ENCODE results near the gene NBEA. TPM values are rescaled to one million over a fixed set of nuclear protein-coding genes. Genes with fewer than 3 reads are reported as not detected.
"Not testable (repeated sequence)": the region's sequence is repeated elsewhere in the genome, so short reads cannot be mapped to it uniquely, and the experiment has no call there.

Gene NBEA
- total RNA-seq, 1 donor from 2014 or later: 16.3 TPM

- no peak for DNase-seq (ENCODE audit: low spot score)
- no peak for ATAC-seq
- intact Hi-C loops (cut with DNase I): no loop called here
These were observed 1.6 kb downstream of the NBEA start for GRCh38 chr13:34943436-34944273.

GRCh38 chr13:34944274-34944634, 2.2 kb downstream of the NBEA start:
- intact Hi-C loops (cut with DNase I): no loop called here
- ATAC-seq (no peak), DNase-seq (ENCODE audit: low spot score) (no peak)

- intact Hi-C loops (cut with DNase I): no loop called here
- ATAC-seq (no peak), DNase-seq (ENCODE audit: low spot score) (no peak)
These were observed 2.7 kb downstream of the NBEA start for GRCh38 chr13:34944751-34945150.

GRCh38 chr13:34951528-34951927, 9.5 kb downstream of the NBEA start:
- DNase-seq (ENCODE audit: low spot score) (no peak), ATAC-seq (no peak)
- intact Hi-C loops (cut with DNase I): no loop called here

- DNase-seq (ENCODE audit: low spot score) (no peak), ATAC-seq (no peak)
- intact Hi-C loops (cut with DNase I): no loop called here
These were observed 17.4 kb downstream of the NBEA start for GRCh38 chr13:34959489-34959888.

GRCh38 chr13:34964558-34964957, 22.5 kb downstream of the NBEA start:
- ATAC-seq: no peak
- intact Hi-C loops (cut with DNase I): no loop called here
- no peak for DNase-seq (ENCODE audit: low spot score)

- intact Hi-C loops (cut with DNase I): no loop called here
- DNase-seq (ENCODE audit: low spot score): no peak
- ATAC-seq: no peak
These were observed 25.9 kb downstream of the NBEA start for GRCh38 chr13:34967851-34968562.

- intact Hi-C loops (cut with DNase I); ATAC-seq; DNase-seq (ENCODE audit: low spot score): not testable (repeated sequence)
These were observed 27.5 kb downstream of the NBEA start for GRCh38 chr13:34969539-34969938.

GRCh38 chr13:34970961-34971360, 28.9 kb downstream of the NBEA start:
- intact Hi-C loops (cut with DNase I): no loop called here
- DNase-seq (ENCODE audit: low spot score) (no peak), ATAC-seq (no peak)

- ATAC-seq (no peak), DNase-seq (ENCODE audit: low spot score) (no peak)
- intact Hi-C loops (cut with DNase I): no loop called here
These were observed 29.4 kb downstream of the NBEA start for GRCh38 chr13:34971473-34971872.

- ATAC-seq; DNase-seq (ENCODE audit: low spot score); intact Hi-C loops (cut with DNase I): not testable (repeated sequence)
These were observed 43.1 kb downstream of the NBEA start for GRCh38 chr13:34985199-34985598.

- ATAC-seq (no peak), DNase-seq (ENCODE audit: low spot score) (no peak)
- intact Hi-C loops (cut with DNase I): no loop called here
These were observed 46.3 kb downstream of the NBEA start for GRCh38 chr13:34988330-34988791.

GRCh38 chr13:34990399-34991214, 48.5 kb downstream of the NBEA start:
- intact Hi-C loops (cut with DNase I): no loop called here
- ATAC-seq: no peak
- no peak for DNase-seq (ENCODE audit: low spot score)

- no peak for DNase-seq (ENCODE audit: low spot score)
- intact Hi-C loops (cut with DNase I): no loop called here
These were observed 51.4 kb downstream of the NBEA start for GRCh38 chr13:34993470-34993869.

GRCh38 chr13:35003734-35004133, 61.7 kb downstream of the NBEA start:
- ATAC-seq; DNase-seq (ENCODE audit: low spot score); intact Hi-C loops (cut with DNase I): not testable (repeated sequence)

More at GRCh38 chr13:34993470-34993869, 51.4 kb downstream of the NBEA start:
- no peak for ATAC-seq

- DNase-seq (ENCODE audit: low spot score) (no peak), ATAC-seq (no peak)
- intact Hi-C loops (cut with DNase I): no loop called here
These were observed 63.0 kb downstream of the NBEA start for GRCh38 chr13:35005051-35005450.

GRCh38 chr13:35014606-35015213, 72.6 kb downstream of the NBEA start:
- intact Hi-C loops (cut with DNase I): loop anchor here (5.0 kb wide), 1 partner anchor 1672 kb away; no protein-coding TSS in a partner anchor
- DNase-seq (ENCODE audit: low spot score) (no peak), ATAC-seq (no peak)

- ATAC-seq: no peak
- no peak for DNase-seq (ENCODE audit: low spot score)
- intact Hi-C loops (cut with DNase I): loop anchor here (5.0 kb wide), 1 partner anchor 1674 kb away; no protein-coding TSS in a partner anchor
These were observed 74.5 kb downstream of the NBEA start for GRCh38 chr13:35016362-35017112.

All from sciatic nerve (tissue), 2 donors.